HepG2 (cell line): ENCODE results near the gene PITX3. TPM values are rescaled to one million over a fixed set of nuclear protein-coding genes. Genes with fewer than 3 reads are reported as not detected.

Experiments used
- ATAC-seq: fragments of 200-7000 bp; cut with Tn5 transposase; 3 replicates; pipeline ENCODE4 v1.9.1; 2020; ENCODE audit warnings: mild to moderate bottlenecking, moderate library complexity
- Bru-seq: library from RNA; stranded (reverse); fragments of 400-500 nt; gene quantifications from one replicate; lab custom pipeline; 2021; lab: Mats Ljungman, UMichigan
- BruChase-seq, 2 experiments: library from RNA; stranded (reverse); fragments of 400-500 nt; gene quantifications; one replicate each; lab custom pipeline; 2021; lab: Mats Ljungman, UMichigan
- BruUV-seq: library from RNA; stranded (reverse); fragments of 400-500 nt; replicated peaks from 2 replicates; lab custom pipeline; 2021; lab: Mats Ljungman, UMichigan
- CTCF ChIA-PET: fragments of 300-600 bp; formaldehyde crosslinking; extraction: SDS; loops from one replicate; lab custom pipeline; 2021; ENCODE audit warnings: low total read pairs, inconsistent platforms, low intra/inter-chr PET ratio; lab: Yijun Ruan, JAX
- POLR2A ChIA-PET: fragments of 350-600 bp; sonication (Branson Sonifier 250); formaldehyde crosslinking; loops from one replicate; lab custom pipeline; 2020; ENCODE audit warnings: antibody characterized with exemption, inconsistent platforms; lab: Yijun Ruan, JAX
- DNase-seq: peaks from one replicate; pipeline ENCODE4 v3.0.0-alpha.2; 2015; ENCODE audit warnings: low spot score
- FAIRE-seq: peaks from 3 replicates; lab custom pipeline; 2011; peaks lifted over from hg19 to GRCh38; lab: Jason Lieb, UNC
- H2AFZ ChIP-seq: one replicate; pipeline ENCODE4 v1.6.1; 2011; ENCODE audit warnings: low read length, inconsistent platforms
- H3K27ac ChIP-seq: fragments of 300-600 bp; 3 replicates; pipeline ENCODE4 v1.8.0; 2011; ENCODE audit warnings: mixed run types, mild to moderate bottlenecking, mixed read lengths, low read length, inconsistent platforms; ENCODE audit not compliant: insufficient read depth; ENCODE audit errors: extremely low read length
- H3K27me3 ChIP-seq, 2 experiments: fragments of 200-600 bp in 1 of 2; 2 replicates in 1 of 2; 3 replicates in 1 of 2; pipeline versions ENCODE4 v1.6.0 to v1.8.0; 2011; ENCODE audit warnings: low read length in 2 of 2, mild to moderate bottlenecking in 2 of 2, moderate library complexity in 2 of 2, inconsistent platforms in 1 of 2; ENCODE audit not compliant: insufficient read depth in 2 of 2, control insufficient read depth in 1 of 2
- H3K36me3 ChIP-seq, 2 experiments: fragments of 200-600 bp in 1 of 2; replicated peaks in 1 of 2; 2 replicates in 1 of 2; 3 replicates in 1 of 2; pipeline versions ENCODE4 v1.5.1 to v1.8.0; 2011; ENCODE audit warnings: low read length in 2 of 2, inconsistent platforms in 1 of 2; ENCODE audit not compliant: insufficient read depth in 2 of 2, control insufficient read depth in 1 of 2
- H3K4me1 ChIP-seq: 2 replicates; pipeline ENCODE4 v1.5.1; 2012; ENCODE audit warnings: low read length, inconsistent platforms; ENCODE audit not compliant: insufficient read depth
- H3K4me2 ChIP-seq: 2 replicates; pipeline ENCODE4 v1.6.0; 2011; ENCODE audit warnings: low read depth, low read length, inconsistent platforms
- H3K4me3 ChIP-seq, 3 experiments: fragments of 200-600 bp in 1 of 3; sonication (generic), shearing (Covaris generic) in 1 of 3; replicated peaks in 1 of 3; 2 replicates each; pipeline ENCODE4 v1.5.1; 2011 to 2016; ENCODE audit warnings: low read length in 3 of 3, inconsistent platforms in 2 of 3, low read depth in 2 of 3, mild to moderate bottlenecking in 2 of 3, control low read depth in 1 of 3, mixed read lengths in 1 of 3; ENCODE audit not compliant: insufficient read depth in 1 of 3
- H3K79me2 ChIP-seq: one replicate; pipeline ENCODE4 v1.6.1; 2011; ENCODE audit warnings: low read length, inconsistent platforms; ENCODE audit not compliant: insufficient read depth
- H3K9ac ChIP-seq: 2 replicates; pipeline ENCODE4 v1.6.0; 2011; ENCODE audit warnings: mild to moderate bottlenecking, low read depth, low read length, inconsistent platforms; ENCODE audit not compliant: insufficient read depth
- H3K9me3 ChIP-seq: 2 replicates; pipeline ENCODE4 v1.5.1; 2012; ENCODE audit warnings: mild to moderate bottlenecking, low read length
- H4K20me1 ChIP-seq: 2 replicates; pipeline ENCODE4 v1.6.0; 2011; ENCODE audit warnings: inconsistent platforms, mild to moderate bottlenecking, low read length, moderate library complexity; ENCODE audit not compliant: insufficient read depth
- KIAA2018 ChIP-seq: sonication (generic); formaldehyde crosslinking; IDR thresholded peaks from 2 replicates; pipeline ENCODE4 v1.5.0; 2020; ENCODE audit warnings: mild to moderate bottlenecking, missing genetic modification reagents, borderline replicate concordance
- MEIS1 ChIP-seq: sonication (generic); formaldehyde crosslinking; IDR thresholded peaks from 2 replicates; pipeline ENCODE4 v1.9.0; 2021; ENCODE audit warnings: mild to moderate bottlenecking, missing genetic modification reagents, moderate library complexity, borderline replicate concordance
- SP1 ChIP-seq, 2 experiments: fragments of 450-650 bp in 1 of 2; sonication (generic) in 1 of 2; formaldehyde crosslinking in 1 of 2; IDR thresholded peaks; 2 replicates each; pipeline versions ENCODE4 v1.4.0 to v1.6.1; 2016 to 2020; ENCODE audit warnings: missing genetic modification reagents in 1 of 2
- ZNF83 ChIP-seq: sonication (generic); formaldehyde crosslinking; IDR thresholded peaks from 2 replicates; pipeline ENCODE4 v1.4.0; 2020; ENCODE audit warnings: missing genetic modification reagents, mild to moderate bottlenecking, borderline replicate concordance
- WGBS: methylation state at CpG from one replicate; pipeline ENCODE4 v1.1.6; 2017; ENCODE audit warnings: low lambda C conversion rate; 5-methylcytosine and 5-hydroxymethylcytosine counted together
- in situ Hi-C: cut with HindIII; loops from 2 replicates; pipeline ENCODE4 v1.10.0; 2017; ENCODE audit warnings: low pct_unique_long_range_greater_than_20kb; ENCODE audit not compliant: extremely low pct_ligation_motif_present
- intact Hi-C: fragments of 100-400 bp; cut with micrococcal nuclease; formaldehyde crosslinking; loops from one replicate; pipeline ENCODE4 v1.10.0; 2022; ENCODE audit not compliant: unreplicated experiment
- long read RNA-seq, 2 experiments: library from RNA in 1 of 2; library from polyadenylated mRNA in 1 of 2; stranded (forward) in 1 of 2; unstranded in 1 of 2; transcript quantifications; one replicate each; pipeline ENCODE4 v2.0.0, GENCODE V29; 2019 to 2022
- polyA minus RNA-seq, 3 experiments: library from RNA; depleted of rRNA, polyadenylated mRNA; stranded (reverse); fragments of >200 nt; gene quantifications; 2 replicates each; pipeline ENCODE4 v1.2.3, GENCODE V29; 2011; ENCODE audit warnings: low replicate concordance in 1 of 3
- polyA plus RNA-seq, 8 experiments: library from polyadenylated mRNA; depleted of rRNA in 3 of 8; stranded (reverse) in 7 of 8; unstranded in 1 of 8; fragments of >200 nt; fragmentation: Illumina TruSeq in 4 of 8; extraction: Trizol in 4 of 8; gene quantifications; 2 replicates each; pipeline versions ENCODE4 v1.2.1 to v1.2.3, GENCODE V29; 2011 to 2016; ENCODE audit warnings: low read depth in 4 of 8, missing spikeins in 1 of 8, mixed read lengths in 1 of 8; ENCODE audit not compliant: insufficient read depth in 1 of 8
- total RNA-seq, 5 experiments: library from RNA; depleted of rRNA; stranded (reverse); fragments of >200 nt; fragmentation: Illumina TruSeq; extraction: Trizol; gene quantifications; 2 replicates each; pipeline ENCODE4 v1.2.3, GENCODE V29; 2016; ENCODE audit warnings: low read depth in 1 of 5
- TF ChIP-seq, protein P1 (sequence below): sonication (generic); formaldehyde crosslinking; IDR thresholded peaks from 2 replicates; pipeline ENCODE4 v1.9.0; 2022; ENCODE audit warnings: low read depth, missing genetic modification reagents

The PITX3 gene
- total RNA-seq (2016; rRNA removed; fragmentation: Illumina TruSeq; extraction: Trizol) = not detected in 2 replicates
- not detected in 2 replicates for total RNA-seq (2016; cell fraction: cytosol; rRNA removed; fragmentation: Illumina TruSeq; extraction: Trizol; ENCODE audit: low read depth)
- not detected in 2 replicates for total RNA-seq (2016; cell fraction: insoluble cytoplasmic fraction; rRNA removed; fragmentation: Illumina TruSeq; extraction: Trizol)
- total RNA-seq (2016; cell fraction: membrane; rRNA removed; fragmentation: Illumina TruSeq; extraction: Trizol) = 0.14 TPM in 1 of 2 replicates, not detected in the other
- total RNA-seq (2016; cell fraction: nucleus; rRNA removed; fragmentation: Illumina TruSeq; extraction: Trizol) = not detected in 2 replicates
- not detected in 2 replicates for polyA plus RNA-seq (2011; rRNA removed)
- 0.05 TPM in 1 of 2 replicates, not detected in the other for polyA plus RNA-seq (2011; cell fraction: cytosol; rRNA removed)
- polyA plus RNA-seq (2011; cell fraction: nucleus; rRNA removed) = 0.11 TPM in 1 of 2 replicates, not detected in the other
- not detected in 2 replicates for polyA plus RNA-seq (2012)
- polyA plus RNA-seq (2016; cell fraction: cytosol; fragmentation: Illumina TruSeq; extraction: Trizol; ENCODE audit: low read depth) = 0.11 and 0.28 TPM in 2 replicates
- polyA plus RNA-seq (2016; cell fraction: insoluble cytoplasmic fraction; fragmentation: Illumina TruSeq; extraction: Trizol; ENCODE audit: low read depth) = not detected in 2 replicates
- polyA plus RNA-seq (2016; cell fraction: membrane; fragmentation: Illumina TruSeq; extraction: Trizol; ENCODE audit: low read depth) = 0.12 TPM in 1 of 2 replicates, not detected in the other
- not detected in 2 replicates for polyA plus RNA-seq (2016; cell fraction: nucleus; fragmentation: Illumina TruSeq; extraction: Trizol; ENCODE audit: insufficient read depth, low read depth)
- not detected in 2 replicates for polyA minus RNA-seq (2011; rRNA and poly(A)+ RNA removed; ENCODE audit: low replicate concordance)
- not detected in 2 replicates for polyA minus RNA-seq (2011; cell fraction: cytosol; rRNA and poly(A)+ RNA removed)
- not detected in 2 replicates for polyA minus RNA-seq (2011; cell fraction: nucleus; rRNA and poly(A)+ RNA removed)
- percentile 16 among the genes with signal in this experiment for Bru-seq, nascent RNA
- percentile 19 among the genes with signal in this experiment for BruChase-seq, experiment 1, labeled RNA remaining after a 6-hour chase
- percentile 17 among the genes with signal in this experiment for BruChase-seq, experiment 2, labeled RNA remaining after a 2-hour chase
- long read RNA-seq, experiment 1 = 0 reads
- long read RNA-seq, experiment 2 = 0 reads

DNA sequence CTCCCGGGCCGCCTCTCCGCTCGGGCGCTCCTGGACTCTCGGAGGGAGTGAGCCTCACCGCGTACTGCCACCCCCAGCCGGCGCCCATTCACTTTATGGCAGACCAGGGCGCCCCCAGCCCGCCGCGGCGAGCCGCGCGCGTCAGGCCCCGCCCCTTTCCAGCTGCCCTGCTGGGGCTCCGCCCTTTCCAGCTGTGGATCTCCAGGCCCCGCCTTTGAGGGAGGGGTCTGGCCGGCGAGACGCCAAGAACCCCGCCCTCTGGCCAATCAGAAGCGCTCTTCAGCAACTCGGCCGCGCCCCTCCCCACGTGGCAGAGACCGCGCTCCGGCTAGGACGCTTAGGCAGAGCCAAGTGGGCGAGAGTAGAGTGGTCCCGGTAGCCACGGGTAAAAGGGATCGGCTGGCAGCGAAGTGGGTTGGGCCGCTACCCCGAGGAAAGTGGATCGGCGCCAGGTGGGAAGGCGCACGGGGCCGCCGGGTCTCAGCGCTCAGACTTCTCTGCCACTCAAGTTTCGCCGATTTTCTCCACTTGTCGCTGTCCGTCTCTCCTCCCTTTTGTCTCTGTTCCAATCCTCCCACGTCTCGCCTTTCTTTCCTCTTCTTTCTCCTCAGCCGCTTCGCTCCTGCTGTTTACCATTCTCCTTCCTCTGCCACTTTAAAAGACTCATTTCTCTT, at the start of gene PITX3:
Gene PITX3, minus strand, starts transcription at position 69 of the 674 bp plus-strand sequence. CDS start 9,432 bp downstream, outside the sequence.
- 4% methylated on average over 28 of the region's 57 CpGs for WGBS
- peak; percentile 26 for FAIRE-seq
- TF ChIP-seq, protein P1, sequence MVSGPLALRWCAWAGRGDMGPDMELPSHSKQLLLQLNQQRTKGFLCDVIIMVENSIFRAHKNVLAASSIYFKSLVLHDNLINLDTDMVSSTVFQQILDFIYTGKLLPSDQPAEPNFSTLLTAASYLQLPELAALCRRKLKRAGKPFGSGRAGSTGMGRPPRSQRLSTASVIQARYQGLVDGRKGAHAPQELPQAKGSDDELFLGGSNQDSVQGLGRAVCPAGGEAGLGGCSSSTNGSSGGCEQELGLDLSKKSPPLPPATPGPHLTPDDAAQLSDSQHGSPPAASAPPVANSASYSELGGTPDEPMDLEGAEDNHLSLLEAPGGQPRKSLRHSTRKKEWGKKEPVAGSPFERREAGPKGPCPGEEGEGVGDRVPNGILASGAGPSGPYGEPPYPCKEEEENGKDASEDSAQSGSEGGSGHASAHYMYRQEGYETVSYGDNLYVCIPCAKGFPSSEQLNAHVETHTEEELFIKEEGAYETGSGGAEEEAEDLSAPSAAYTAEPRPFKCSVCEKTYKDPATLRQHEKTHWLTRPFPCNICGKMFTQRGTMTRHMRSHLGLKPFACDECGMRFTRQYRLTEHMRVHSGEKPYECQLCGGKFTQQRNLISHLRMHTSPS (CRISPR knock-in tag) = no peak
- TF ChIP-seq MEIS1 = no peak; the same call in 1 of the 2 replicates
- TF ChIP-seq ZNF83 (CRISPR knock-in tag) = 0 out of 2 replicates have a peak, but pooled peaks have one; percentile 36
- TF ChIP-seq KIAA2018 (CRISPR knock-in tag) = no peak
- no peak; the same call in 1 of the 2 replicates for TF ChIP-seq SP1 (IDR thresholded peaks at IDR 0.05)
- TF ChIP-seq SP1 (CRISPR knock-in tag; IDR thresholded peaks at IDR 0.05) = peak; percentile 75

More for the DNA sequence above, at the start of gene PITX3:
- no peak within 1 kb of the TSS for H3K27ac ChIP-seq
- peaks cover 36% of the 10 kb centered on the region for H3K4me1 ChIP-seq
- H3K4me2 ChIP-seq = peak within 1 kb of the TSS; percentile 97
- H3K36me3 ChIP-seq = no peaks in the 10 kb centered on the region
- peaks cover 7% of the 10 kb centered on the region for H4K20me1 ChIP-seq
- H3K79me2 ChIP-seq = peaks cover 10% of the 10 kb centered on the region
- peak within 1 kb of the TSS; percentile 61 to 75 (median 66) for H3K4me3 ChIP-seq
- intact Hi-C loops = no loop called here
- peaks cover 10 to 52% of the 10 kb centered on the region in 2 experiments; a peak in 4 of 5 replicates for H3K27me3 ChIP-seq
- no peaks in the 10 kb centered on the region for H3K9me3 ChIP-seq
- ATAC-seq = peak; percentile 59
- BruUV-seq = no TSS peak
- peak; percentile 89 for DNase-seq
- in situ Hi-C loops = no loop called here
- H3K9ac ChIP-seq = peak within 1 kb of the TSS; percentile 48
- no peak within 1 kb of the TSS for H2AFZ ChIP-seq
- POLR2A ChIA-PET = no interaction called here
- CTCF ChIA-PET = interaction anchor here (1.3 kb wide), 1 partner anchor 12 kb away, joined by 3 read pairs; no protein-coding TSS in a partner anchor
